HG02981 (cell line): ENCODE results near the gene POC1A.

Source experiments
- ATAC-seq: cut with Tn5 transposase; IDR thresholded peaks from one replicate; pipeline ENCODE4 v1.9.1; 2021; ENCODE audit warnings: mild to moderate bottlenecking, moderate library complexity; ENCODE audit not compliant: unreplicated experiment

The POC1A gene

GRCh38 chr3:52132041-52132440 is 22.2 kb downstream of the POC1A start:
- ATAC-seq = no peak

GRCh38 chr3:52130966-52131622 is 23.1 kb downstream of the POC1A start:
- ATAC-seq = no peak

- ATAC-seq = no peak
These were observed 26.0 kb downstream of the POC1A start for GRCh38 chr3:52128118-52128683.

GRCh38 chr3:52126500-52126899 is 27.7 kb downstream of the POC1A start:
- ATAC-seq = no peak

- ATAC-seq = no peak
These were observed 28.2 kb downstream of the POC1A start for GRCh38 chr3:52126036-52126435.

- no peak for ATAC-seq
These were observed 29.5 kb downstream of the POC1A start for GRCh38 chr3:52124766-52125165.

- no peak for ATAC-seq
These were observed 30.1 kb downstream of the POC1A start for GRCh38 chr3:52124126-52124525.

GRCh38 chr3:52123106-52123725 is 31.0 kb downstream of the POC1A start:
- peak; percentile 60 for ATAC-seq

- no peak for ATAC-seq
These were observed 31.7 kb downstream of the POC1A start for GRCh38 chr3:52122491-52122890.

GRCh38 chr3:52121813-52122212 is 32.4 kb downstream of the POC1A start:
- no peak for ATAC-seq

GRCh38 chr3:52121464-52121805 is 32.8 kb downstream of the POC1A start:
- no peak for ATAC-seq

- no peak for ATAC-seq
These were observed 33.4 kb downstream of the POC1A start for GRCh38 chr3:52120556-52121463.

- no peak for ATAC-seq
These were observed 34.4 kb downstream of the POC1A start for GRCh38 chr3:52119826-52120225.

- ATAC-seq = no peak
These were observed 35.1 kb downstream of the POC1A start for GRCh38 chr3:52119099-52119498.

GRCh38 chr3:52118156-52118875 is 35.9 kb downstream of the POC1A start:
- ATAC-seq = no peak

GRCh38 chr3:52117537-52117936 is 36.7 kb downstream of the POC1A start:
- ATAC-seq = no peak

- no peak for ATAC-seq
These were observed 42.2 kb downstream of the POC1A start for GRCh38 chr3:52112056-52112455.

- no peak for ATAC-seq
These were observed 43.7 kb downstream of the POC1A start for GRCh38 chr3:52110502-52110901.

GRCh38 chr3:52109611-52110301 is 44.5 kb downstream of the POC1A start:
- no peak for ATAC-seq
